OCI-LY1 (cell line): ENCODE measurements around the gene ANAPC13.

Experiments used
- CTCF ChIP-seq: fragments of 200-600 bp; sonication (generic), shearing (Covaris generic); IDR thresholded peaks from 2 replicates; pipeline ENCODE4 v1.5.1; 2017; ENCODE audit warnings: mild to moderate bottlenecking, antibody characterized with exemption, low read length, moderate library complexity, mixed read lengths
- EZH2 ChIP-seq: fragments of 200-600 bp; sonication (generic), shearing (Covaris generic); IDR thresholded peaks from 2 replicates; pipeline ENCODE4 v1.8.0; 2017; ENCODE audit warnings: borderline replicate concordance, mixed run types, mild to moderate bottlenecking, antibody characterized with exemption, low read length, moderate library complexity, mixed read lengths

GRCh38 chr3:134432236-134432635 lies 53.5 kb downstream of the ANAPC13 start:
- TF ChIP-seq EZH2, result no peak
- TF ChIP-seq CTCF, result no peak
